GM18508 (cell line): ENCODE data around the gene MTARC1.

ENCODE experiments used
- ATAC-seq: cut with Tn5 transposase; IDR thresholded peaks from one replicate; pipeline ENCODE4 v1.9.1; 2021; ENCODE audit warnings: moderate number of reproducible peaks; ENCODE audit not compliant: insufficient read depth, unreplicated experiment

MTARC1 gene

DNA sequence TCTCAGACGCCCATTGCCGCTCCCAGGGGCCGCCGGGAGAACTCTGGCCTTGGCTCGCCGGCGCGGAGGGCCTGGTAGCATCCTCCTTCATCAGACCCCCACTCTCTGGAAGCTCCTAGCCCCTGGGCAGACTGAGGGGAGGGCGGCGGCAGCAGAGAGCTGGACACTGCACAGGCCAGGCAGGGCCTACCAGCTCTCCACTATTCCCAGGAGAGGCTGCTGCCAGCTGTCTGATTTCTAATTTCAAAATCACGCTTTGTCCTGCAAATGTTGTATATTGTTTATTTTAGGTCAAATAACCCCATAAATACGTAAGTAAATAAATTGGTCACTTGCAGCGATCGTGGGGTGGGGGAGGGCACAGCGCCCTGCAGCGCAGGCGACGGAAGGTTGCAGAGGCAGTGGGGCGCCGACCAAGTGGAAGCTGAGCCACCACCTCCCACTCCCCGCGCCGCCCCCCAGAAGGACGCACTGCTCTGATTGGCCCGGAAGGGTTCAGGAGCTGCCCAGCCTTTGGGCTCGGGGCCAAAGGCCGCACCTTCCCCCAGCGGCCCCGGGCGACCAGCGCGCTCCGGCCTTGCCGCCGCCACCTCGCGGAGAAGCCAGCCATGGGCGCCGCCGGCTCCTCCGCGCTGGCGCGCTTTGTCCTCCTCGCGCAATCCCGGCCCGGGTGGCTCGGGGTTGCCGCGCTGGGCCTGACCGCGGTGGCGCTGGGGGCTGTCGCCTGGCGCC lies at the start of gene MTARC1:
Gene MTARC1, plus strand, starts transcription at position 577 of the 732 bp plus-strand sequence. Its CDS starts 32 bp downstream, at position 609.
- ATAC-seq, result no peak

DNA sequence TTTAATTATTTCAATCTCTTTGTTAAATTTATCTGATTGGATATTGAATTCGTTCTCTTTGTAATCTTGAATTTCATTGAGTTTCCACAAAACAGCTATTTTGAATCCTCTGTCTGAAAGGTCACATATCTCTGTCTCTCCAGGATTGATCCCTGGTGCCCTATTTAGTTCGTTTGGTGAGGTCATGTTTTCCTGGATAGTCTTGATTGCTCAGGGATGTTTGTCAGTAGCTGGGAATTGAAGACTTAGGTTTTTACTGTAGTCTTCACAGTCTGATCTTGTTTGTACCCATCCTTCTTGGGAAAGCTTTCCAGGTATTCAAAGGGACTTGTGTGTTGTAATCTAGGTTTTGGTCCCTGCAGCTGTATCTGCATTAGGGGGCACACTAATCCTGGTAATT lies 45.4 kb upstream of the MTARC1 start:
- ATAC-seq, result no peak

DNA sequence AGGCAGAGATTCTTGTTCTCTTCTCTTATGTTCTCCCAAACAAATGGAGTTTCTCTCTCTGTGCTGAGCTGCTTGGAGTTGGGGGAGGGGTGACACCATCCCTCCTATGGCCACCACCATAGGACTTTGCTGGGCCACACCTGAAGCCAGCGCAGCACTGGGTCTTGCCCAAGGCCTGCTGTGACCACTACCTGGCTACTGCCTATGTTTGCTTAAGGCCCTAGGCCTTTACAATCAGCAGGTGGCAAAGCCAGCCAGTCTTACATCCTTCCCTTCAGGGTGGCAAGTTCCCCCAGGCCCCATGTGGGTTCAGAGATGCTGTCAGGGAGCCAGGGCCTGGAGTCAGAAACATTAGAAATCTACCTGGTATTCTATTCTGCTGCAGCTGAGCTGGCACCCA lies 44.9 kb upstream of the MTARC1 start:
- ATAC-seq, result no peak

DNA sequence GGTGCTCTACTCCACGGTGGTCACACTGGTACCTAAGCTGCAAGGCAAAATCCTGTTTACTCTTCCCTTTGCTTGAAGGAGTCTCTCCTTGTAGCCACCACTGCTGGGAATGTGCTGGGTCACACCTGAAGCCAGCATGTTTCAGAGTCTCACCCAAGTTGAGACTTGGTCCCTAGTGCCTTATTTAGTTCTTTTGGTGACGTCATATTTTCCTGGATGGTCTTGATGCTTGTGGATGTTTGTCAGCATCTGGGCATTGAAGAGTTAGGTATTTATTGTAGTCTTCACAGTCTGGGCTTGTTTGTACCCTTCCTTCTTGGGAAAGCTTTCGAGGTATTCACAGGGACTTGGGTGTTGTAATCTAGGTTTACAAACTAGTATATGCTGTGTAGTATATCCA lies 44.2 kb upstream of the MTARC1 start:
- ATAC-seq, result no peak

DNA sequence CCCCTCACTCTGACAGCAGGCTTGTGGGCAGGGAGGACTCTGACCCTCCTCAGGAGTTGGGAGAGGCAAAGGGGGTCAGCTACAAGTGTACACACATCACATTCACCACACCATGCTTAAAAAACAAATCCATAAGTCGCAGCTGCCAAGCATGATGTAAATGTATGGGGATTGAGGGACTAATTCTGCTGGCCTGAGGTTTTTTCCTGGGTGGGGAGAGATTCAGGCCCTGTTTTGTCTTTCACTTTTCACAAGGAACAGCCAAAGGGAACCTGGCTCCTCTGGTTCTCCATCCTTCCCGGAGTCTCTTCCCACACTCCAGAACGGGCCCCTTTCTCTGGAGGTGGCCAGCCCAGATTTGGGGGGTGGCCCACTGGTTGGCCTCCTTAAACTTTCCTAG lies 39.9 kb upstream of the MTARC1 start:
- no peak for ATAC-seq

DNA sequence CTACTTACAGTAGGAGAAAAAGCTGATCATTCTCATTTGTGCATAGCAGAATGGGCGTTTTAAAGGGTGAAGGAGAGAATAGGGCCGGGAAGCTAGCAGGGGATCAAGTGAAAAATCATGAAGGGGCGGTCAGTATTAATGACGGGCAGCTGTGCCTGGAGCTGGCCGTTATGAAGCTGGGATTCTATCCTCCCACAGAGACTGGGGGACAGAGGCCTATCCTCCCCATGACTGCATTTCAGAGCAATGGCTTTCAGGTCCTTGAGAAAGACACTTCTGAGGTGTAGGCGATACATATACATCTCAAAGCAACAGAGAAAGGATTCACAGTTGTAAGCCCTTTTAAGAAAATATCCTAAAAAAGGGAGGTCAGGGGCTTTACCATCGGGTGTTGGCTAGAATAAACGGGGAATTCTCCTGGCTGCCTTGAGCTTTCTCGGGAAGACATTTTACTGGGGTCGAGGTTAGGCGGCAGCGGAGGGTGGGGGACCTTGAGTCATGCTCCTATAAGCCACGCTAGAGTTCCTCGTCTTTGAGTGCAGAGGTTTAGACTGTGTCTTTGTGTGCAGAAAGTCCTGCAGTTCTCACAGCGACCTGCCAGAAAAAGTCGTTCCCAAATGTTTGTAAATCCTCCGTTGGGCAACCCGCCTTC lies 39.1 kb upstream of the MTARC1 start:
- no peak for ATAC-seq

DNA sequence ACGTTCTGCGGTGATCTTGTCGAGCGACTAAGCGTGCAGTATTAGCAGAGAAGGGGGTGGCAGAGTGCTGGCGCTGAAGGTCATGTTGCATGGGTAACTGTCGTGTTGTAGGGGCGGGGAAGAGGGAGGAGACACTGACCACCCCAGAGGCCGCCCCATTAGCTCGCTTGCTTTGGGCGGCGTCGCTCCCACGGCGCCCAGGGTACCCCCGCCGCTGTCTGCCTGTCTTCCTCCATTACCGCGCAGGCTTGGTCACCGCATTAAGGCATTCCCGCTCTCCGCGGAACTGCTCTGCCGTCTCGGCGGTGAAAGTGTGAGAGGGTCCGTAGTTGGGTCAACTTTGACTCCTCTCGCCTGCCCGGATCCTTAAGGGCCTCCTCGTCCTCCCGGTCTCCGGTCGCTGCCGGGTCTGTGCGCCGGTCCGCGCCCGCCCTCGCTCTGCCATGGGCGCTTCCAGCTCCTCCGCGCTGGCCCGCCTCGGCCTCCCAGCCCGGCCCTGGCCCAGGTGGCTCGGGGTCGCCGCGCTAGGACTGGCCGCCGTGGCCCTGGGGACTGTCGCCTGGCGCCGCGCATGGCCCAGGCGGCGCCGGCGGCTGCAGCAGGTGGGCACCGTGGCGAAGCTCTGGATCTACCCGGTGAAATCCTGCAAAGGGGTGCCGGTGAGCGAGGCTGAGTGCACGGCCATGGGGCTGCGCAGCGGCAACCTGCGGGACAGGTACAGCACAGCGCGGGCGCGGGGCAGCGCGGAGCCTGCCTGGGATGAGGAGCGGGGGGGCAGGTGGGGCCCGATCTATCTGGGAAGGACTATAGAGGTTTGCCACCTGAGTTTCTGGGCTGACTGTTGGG lies 38.4 kb upstream of the MTARC1 start, which contains the start of gene MTARC2:
Gene MTARC2, plus strand, starts transcription at position 234 of the 846 bp plus-strand sequence. Its CDS starts 210 bp downstream, at position 444.
- no peak for ATAC-seq

DNA sequence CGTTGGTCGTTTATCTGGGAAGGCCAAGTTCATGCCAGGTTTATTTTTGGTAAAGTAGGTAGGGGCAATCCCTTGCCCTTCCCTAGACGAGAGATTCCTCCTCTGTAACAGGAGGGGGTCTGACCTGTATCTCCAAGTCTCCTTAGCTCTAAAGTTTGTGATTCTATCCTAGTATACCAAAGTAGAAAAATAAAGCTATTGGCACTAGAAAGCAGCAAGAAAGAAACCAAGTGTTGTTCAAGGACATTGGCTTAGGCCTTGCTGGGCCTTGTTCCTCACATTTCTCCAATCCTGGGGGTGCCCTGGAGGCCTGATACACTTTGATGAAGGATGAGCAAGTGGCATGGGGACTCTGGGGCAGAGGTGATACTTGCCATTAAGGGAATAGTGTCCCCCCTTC lies 37.8 kb upstream of the MTARC1 start:
- no peak for ATAC-seq

DNA sequence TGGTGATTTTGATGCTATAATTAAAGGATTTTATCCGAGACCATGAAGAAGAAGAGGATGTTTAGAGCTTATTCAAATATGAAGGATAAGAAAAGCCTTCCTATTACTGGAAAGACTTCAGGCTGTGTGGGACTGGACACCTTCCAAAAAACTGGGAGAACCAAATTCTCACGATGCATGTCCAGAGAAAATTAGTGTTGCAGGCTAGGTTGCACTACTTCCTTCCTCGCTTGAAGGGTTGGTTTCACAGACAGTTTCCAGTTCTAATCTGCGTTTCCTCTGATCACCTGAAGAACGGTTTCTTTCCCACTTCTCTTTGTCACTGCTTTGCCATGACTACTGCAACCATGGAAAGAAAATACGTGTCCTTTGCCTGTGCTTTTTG lies 36.6 kb upstream of the MTARC1 start:
- ATAC-seq, result no peak

DNA sequence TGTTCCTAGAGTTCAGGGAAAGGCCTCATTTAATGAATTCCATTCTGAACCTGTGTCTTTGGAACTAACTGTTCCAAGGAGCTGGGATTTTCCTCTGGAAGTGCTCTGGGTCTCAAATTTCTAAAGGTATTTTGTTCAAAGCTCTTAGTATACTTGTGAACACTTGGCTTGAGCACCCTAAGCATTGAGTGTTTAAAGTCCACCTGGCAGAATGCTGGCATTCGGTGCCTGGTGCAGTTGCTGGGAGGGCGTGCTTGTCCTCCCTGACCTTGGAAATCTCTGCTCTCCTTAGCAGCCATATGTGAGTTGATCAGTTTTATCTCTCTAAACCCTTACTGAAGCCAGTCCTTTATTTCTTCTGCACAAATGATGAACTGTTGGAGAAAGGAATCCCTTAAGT lies 35.6 kb upstream of the MTARC1 start:
- no peak for ATAC-seq

DNA sequence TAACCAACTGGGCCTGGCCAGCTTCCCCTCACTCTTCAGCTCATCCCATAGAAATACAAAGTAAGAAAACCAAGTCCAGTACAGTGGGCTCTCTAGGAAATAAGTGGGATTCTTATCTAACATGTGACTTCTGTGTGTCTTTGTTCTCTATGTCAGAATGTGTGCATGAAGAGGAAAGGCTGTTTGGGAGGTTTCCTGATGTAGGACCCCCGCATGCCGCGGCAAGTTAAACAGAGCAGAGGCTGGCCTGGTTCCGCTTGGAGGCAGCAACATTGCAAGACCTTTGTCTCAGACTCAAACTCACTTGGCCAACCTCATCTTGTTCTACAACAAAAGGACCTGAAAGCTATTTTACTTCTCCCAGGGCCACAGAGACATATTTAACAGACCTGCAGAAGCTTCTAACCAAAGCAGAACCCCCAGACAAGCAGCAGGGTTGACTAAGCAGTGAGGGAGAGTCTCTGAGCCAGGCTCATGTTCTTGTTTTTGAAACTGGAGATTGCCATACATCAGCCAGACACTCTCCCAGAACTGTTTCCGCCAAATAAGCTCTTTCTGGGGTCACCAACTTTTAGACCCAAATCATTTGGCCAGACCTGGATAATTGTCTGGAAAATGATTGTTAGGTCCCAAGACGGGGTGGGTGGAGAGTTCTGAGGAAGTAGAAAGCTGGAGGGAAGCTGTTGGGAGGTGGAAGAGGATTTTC lies 32.3 kb upstream of the MTARC1 start:
- ATAC-seq, result no peak

DNA sequence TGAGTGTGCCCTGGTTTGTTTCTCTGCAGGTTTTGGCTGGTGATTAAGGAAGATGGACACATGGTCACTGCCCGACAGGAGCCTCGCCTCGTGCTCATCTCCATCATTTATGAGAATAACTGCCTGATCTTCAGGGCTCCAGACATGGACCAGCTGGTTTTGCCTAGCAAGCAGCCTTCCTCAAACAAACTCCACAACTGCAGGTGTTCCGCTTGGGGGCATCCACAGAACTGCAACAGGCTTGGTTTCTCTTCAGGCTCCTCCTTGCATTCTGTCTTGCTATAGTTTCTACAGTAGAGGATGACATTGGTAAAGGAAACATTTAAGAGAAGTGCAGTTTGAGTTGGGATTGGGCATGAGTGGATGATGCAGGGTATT lies 31.8 kb upstream of the MTARC1 start:
- ATAC-seq, result no peak

DNA sequence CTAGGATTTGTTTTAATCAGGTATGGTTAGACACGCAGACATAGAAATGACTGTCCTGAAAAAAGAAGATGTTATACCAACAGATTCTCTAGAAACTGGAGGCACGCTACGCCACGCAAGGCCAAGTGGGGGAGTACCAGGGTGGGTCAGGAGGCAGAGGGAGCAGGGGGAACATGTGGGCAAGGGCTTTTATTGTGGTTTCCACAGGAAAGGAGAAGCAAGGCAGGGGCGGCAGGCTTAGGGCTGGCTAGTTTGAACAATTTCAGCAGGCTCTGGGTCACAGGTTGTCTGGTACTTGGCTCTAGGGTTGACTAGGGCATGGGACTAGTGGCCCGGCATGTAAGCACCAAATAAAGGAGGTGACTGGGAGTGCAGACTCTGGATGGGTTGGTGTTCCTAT lies 31.4 kb upstream of the MTARC1 start:
- no peak for ATAC-seq

DNA sequence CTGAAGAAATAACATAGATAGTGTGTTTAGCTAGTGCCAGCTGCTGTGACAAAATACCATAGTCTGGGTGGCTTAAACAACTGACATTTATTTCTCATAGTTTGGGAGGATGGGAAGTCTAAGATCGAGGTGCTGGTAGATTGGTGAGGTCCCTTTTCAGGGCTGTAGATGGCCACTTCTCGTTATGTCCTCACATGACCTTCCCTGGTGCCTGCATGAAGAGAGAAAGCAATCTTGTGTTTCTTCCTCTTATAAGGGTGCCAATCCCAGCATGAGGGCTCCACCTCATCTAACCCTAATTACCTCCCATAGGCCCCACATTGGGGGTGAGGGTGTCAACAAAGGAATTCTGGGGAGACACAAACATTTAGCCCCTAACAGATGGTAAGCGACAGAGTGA lies 29.3 kb upstream of the MTARC1 start:
- no peak for ATAC-seq

DNA sequence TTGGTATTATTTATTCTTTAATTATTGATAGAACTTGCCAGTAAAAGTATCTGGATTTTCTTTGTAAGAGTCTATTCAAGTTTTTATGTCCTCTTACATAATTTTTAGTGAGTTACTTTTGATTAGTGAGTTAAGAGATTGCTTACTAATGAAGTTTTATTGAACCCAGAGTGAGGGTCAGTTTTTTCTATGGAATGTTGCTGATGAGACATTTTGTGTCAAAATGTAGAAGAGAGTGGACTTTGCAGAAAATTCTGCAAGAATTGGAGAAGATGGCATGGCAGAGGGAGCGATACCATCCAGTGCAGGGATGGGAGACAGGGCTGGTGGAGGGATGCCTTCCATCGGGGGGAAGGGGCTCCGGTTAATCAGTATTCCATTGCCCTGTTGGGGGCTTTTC lies 27.6 kb upstream of the MTARC1 start:
- no peak for ATAC-seq

DNA sequence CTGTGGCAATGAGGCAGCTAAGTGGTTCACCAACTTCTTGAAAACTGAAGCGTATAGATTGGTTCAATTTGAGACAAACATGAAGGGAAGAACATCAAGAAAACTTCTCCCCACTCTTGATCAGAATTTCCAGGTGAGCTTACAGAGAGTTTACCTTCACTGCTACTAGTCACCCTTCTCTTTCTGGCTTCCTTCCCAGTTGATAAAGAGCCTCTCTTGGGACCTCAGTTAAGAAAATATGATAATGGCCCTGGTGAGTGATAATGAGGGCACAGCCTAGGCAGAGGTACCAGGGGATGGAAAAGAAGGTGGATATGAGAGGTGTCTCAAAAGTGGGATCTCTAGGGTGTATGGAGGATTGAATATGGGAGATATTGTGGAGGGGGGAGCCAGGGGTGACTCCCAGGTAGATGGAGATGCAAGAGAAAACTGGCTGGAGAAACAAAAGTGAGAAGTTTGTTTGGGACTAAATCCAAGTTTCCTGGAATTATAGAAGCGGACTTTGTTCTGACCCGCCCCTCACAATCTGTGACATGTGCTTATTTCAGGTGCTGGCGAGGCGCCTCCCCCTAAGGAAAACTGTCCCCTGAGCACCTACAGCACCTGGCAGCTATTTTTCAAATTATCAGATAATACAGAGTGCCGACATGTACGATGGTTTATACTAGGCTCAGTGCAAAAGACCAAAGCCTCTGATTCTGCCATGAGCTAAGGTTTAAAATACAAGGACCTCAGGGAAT lies 24.9 kb upstream of the MTARC1 start:
- no peak for ATAC-seq

DNA sequence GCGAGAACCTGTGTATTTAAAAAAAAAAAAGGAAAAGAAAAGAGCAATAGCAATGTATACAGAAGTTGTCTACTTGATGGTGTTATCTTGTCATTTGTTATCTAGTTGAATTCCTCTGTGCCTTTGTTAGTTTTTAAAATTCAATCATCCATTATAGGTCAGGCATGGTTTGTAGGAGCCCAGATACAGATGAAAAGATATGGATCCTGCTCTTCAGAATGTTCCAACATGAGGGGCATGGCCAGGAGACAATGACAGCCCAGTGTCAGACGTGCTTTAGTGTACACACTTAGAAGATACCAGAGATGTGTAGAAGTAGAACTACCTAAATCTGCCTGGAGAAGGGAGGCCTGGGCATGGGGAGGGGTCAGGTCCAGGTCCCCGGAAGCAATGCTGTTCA lies 22.0 kb upstream of the MTARC1 start:
- no peak for ATAC-seq

DNA sequence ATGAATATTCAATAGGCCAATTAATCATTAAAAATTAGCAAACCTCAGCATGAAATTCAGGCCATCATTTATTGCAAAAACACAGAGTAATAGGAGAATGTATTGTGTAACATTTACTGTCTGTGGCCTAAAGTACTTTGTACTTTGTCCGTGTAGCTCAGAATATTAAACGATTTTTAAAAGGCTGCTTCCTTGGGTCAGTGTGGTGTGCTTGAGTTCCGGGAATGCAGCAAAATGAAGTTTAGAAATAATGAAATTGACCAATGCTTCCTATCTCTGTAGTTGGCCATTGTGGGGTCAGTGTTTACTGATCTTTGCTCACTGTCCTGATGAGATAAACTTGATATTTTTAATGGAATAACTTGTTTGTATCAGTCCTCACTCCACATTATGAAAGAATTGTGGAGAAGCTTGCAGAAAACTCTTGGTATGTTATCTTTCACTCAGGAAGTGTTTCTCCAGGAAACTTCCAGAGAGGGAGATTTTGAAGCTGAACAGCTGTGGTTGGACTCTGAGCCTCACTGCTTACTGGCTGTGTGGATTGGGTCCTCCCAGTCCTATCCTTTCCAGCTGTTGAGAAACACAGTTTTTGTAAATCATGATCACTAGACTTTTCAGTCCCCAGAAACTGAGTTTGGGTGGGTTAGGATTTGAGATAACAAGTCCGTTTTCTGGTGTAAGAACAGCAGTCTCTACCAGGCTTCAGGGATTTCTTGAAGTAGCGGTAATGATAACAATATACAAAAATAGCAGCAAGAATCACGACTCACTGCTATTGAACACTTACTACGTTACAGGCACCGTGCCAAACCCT lies 19.2 kb upstream of the MTARC1 start:
- ATAC-seq, result no peak

DNA sequence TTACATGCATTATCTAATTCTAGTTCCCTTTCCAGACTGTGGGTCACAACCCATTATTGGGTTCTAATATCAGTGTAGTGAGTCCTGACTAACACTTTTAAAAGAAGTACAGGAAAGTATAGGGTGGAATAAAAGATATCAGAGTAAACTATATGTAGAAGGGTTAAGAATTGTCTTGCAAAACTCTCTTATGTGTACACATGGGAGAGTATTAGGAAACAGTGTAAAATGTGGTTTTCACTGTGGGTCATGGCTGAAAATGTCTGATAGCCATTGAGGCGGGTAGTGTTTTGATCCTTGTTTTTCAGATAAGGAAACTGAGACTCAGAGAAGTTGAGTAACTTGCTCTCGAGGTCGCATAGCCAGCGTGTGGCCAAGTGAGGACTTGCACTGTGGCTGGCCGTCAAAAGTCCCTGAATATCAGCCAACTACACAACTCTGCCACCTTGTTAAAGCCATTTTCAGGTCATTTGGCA lies 18.5 kb upstream of the MTARC1 start:
- ATAC-seq, result no peak
